Right cardiac atrium (tissue), 5 donors: ENCODE data around the gene NCOA3. TPM values are rescaled to one million over a fixed set of nuclear protein-coding genes. Genes with fewer than 3 reads are reported as not detected.

Source experiments
- ATAC-seq, 2 donors: fragments of 200-7000 bp; cut with Tn5 transposase; one replicate each; pipeline versions ENCODE4 v1.8.0 to v1.9.1; 2020; ENCODE audit warnings: moderate library complexity in 2 of 2, mild to moderate bottlenecking in 1 of 2
- DNase-seq, 3 donors: peaks; one replicate each; pipeline ENCODE4 v3.0.0-alpha.2; 2020
- H3K27ac ChIP-seq: one replicate; pipeline ENCODE4 v1.5.1; 2013; ENCODE audit warnings: mild to moderate bottlenecking, low read length, control low read depth, moderate library complexity
- H3K27me3 ChIP-seq: one replicate; pipeline ENCODE4 v1.6.1; 2013; ENCODE audit not compliant: control insufficient read depth, insufficient read depth
- H3K4me1 ChIP-seq: one replicate; pipeline ENCODE4 v1.6.1; 2013; ENCODE audit warnings: low read length; ENCODE audit not compliant: control insufficient read depth, insufficient read depth
- H3K4me3 ChIP-seq: one replicate; pipeline ENCODE4 v1.5.1; 2013; ENCODE audit warnings: low read length, control low read depth
- H3K9me3 ChIP-seq: one replicate; pipeline ENCODE4 v1.6.1; 2013; ENCODE audit warnings: low read length; ENCODE audit not compliant: control insufficient read depth
- whole genome bisulfite sequencing: extraction: QIAGEN DNeasy Blood & Tissue Kit; methylation state at CpG from one replicate; pipeline ENCODE4 v1.1.7; 2013; 5-methylcytosine and 5-hydroxymethylcytosine counted together
- intact Hi-C, 4 donors: fragments of 100-400 bp; cut with DNase I; formaldehyde crosslinking; loops; one replicate each; pipeline versions ENCODE4 v1.11.0 to v1.14.0; 2022 to 2023
- polyA plus RNA-seq: library from polyadenylated mRNA; stranded (reverse); fragments of 200-250 nt; gene quantifications from one replicate; pipeline ENCODE4 v1.2.3, GENCODE V29; 2013
- total RNA-seq, 4 donors: library from RNA; stranded (reverse); fragmentation: NEBNext Ultra II Directional; extraction: Animal tissue kit (Norgen Biotek cat#: 25700); gene quantifications; one replicate each; pipeline ENCODE4 v1.2.1, GENCODE V29; 2021
- donor health status: healthy with polysubstance abuse.
- donor health status: DM: no; HTN: yes; CAD: no.
- donor health status: DM: no; HTN: no; CAD: no.
- donor health status: DM: no; HTN: yes; CAD: no; lungs with severe emphysema.
- donor health status: DM: yes; HTN: yes; CAD: no.

NCOA3 gene
- total and polyA plus RNA-seq, 5 donors = 6.7 to 27.2 (median 21.8) TPM

GRCh38 chr20:47524015-47524784, 22.5 kb downstream of the NCOA3 start:
- Histone ChIP-seq H3K9me3 (no peaks in the 10 kb centered on the region), H3K27ac (no peak overlapping the region), H3K27me3 (no peaks in the 10 kb centered on the region), H3K4me3 (no peak overlapping the region), H3K4me1 (peaks cover 2% of the 10 kb centered on the region)
- ATAC-seq = no peak
- no peak for DNase-seq
- 47% methylated on average over 8 of the region's 8 CpGs for WGBS
- intact Hi-C loops = no loop called here

- H3K9me3 ChIP-seq = no peaks in the 10 kb centered on the region
- peaks cover 2% of the 10 kb centered on the region for H3K4me1 ChIP-seq
- ATAC-seq (no peak), DNase-seq (no peak)
- intact Hi-C loops = no loop called here
- H3K4me3 ChIP-seq = no peak overlapping the region
- no peak overlapping the region for H3K27ac ChIP-seq
- H3K27me3 ChIP-seq = no peaks in the 10 kb centered on the region
- WGBS = 97% methylated on average over 5 of the region's 5 CpGs
Observed at GRCh38 chr20:47527004-47527800, 25.5 kb downstream of the NCOA3 start.

DNA sequence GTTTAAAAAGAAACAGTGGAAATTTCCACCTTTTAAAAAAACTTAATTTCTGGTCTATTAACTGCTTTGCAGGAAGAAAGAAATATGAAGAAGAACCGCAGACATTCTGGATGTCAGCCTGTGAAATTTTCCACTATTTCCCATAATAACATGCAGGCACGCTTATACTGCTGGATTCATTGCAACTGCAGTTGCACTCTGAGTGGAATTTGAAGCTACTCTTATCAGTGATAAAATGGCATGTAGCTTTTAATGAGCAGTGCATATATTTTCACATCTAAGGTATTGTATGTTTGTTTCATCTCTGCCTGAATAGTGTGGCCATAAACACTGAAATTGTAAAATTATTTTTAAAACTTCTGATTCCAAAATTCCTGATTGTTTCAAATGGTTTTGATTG, 28.2 kb downstream of the NCOA3 start:
- Histone ChIP-seq H3K4me3 (no peak overlapping the region), H3K9me3 (no peaks in the 10 kb centered on the region), H3K4me1 (peaks cover 6% of the 10 kb centered on the region), H3K27me3 (no peaks in the 10 kb centered on the region), H3K27ac (no peak overlapping the region)
- intact Hi-C loops = no loop called here
- ATAC-seq (no peak), DNase-seq (no peak)
- WGBS = 41% methylated on average over 2 of the region's 2 CpGs

- DNase-seq (no peak), ATAC-seq (peak; percentile 47 to 54)
- intact Hi-C loops = no loop called here
Observed at GRCh38 chr20:47531458-47531857, 29.8 kb downstream of the NCOA3 start.

GRCh38 chr20:47532002-47532401, 30.3 kb downstream of the NCOA3 start:
- H3K4me3 ChIP-seq = no peak overlapping the region
- H3K27ac ChIP-seq = no peak overlapping the region
- no peaks in the 10 kb centered on the region for H3K9me3 ChIP-seq
- no peaks in the 10 kb centered on the region for H3K27me3 ChIP-seq
- ATAC-seq = no peak
- peaks cover 9% of the 10 kb centered on the region for H3K4me1 ChIP-seq
- DNase-seq = no peak
- WGBS = 92% methylated on average over 3 of the region's 3 CpGs
- intact Hi-C loops = no loop called here

More at GRCh38 chr20:47531458-47531857, 29.8 kb downstream of the NCOA3 start:
- peaks cover 9% of the 10 kb centered on the region for H3K4me1 ChIP-seq
- no peaks in the 10 kb centered on the region for H3K27me3 ChIP-seq
- H3K9me3 ChIP-seq = no peaks in the 10 kb centered on the region
- no peak overlapping the region for H3K27ac ChIP-seq
- 74% methylated on average over 1 of the region's 1 CpG for WGBS
- H3K4me3 ChIP-seq = no peak overlapping the region

GRCh38 chr20:47533518-47534062, 31.9 kb downstream of the NCOA3 start:
- WGBS = 90% methylated on average over 3 of the region's 3 CpGs
- ATAC-seq (no peak), DNase-seq (no peak)
- no peak overlapping the region for H3K27ac ChIP-seq
- H3K27me3 ChIP-seq = no peaks in the 10 kb centered on the region
- H3K9me3 ChIP-seq = no peaks in the 10 kb centered on the region
- H3K4me3 ChIP-seq = no peak overlapping the region
- peaks cover 9% of the 10 kb centered on the region for H3K4me1 ChIP-seq
- intact Hi-C loops = no loop called here

GRCh38 chr20:47534405-47534804, 32.7 kb downstream of the NCOA3 start:
- ATAC-seq (no peak), DNase-seq (no peak)
- peaks cover 9% of the 10 kb centered on the region for H3K4me1 ChIP-seq
- no peaks in the 10 kb centered on the region for H3K9me3 ChIP-seq
- H3K27ac ChIP-seq = no peak overlapping the region
- 93% methylated on average over 5 of the region's 5 CpGs for WGBS
- H3K27me3 ChIP-seq = no peaks in the 10 kb centered on the region
- intact Hi-C loops = no loop called here
- no peak overlapping the region for H3K4me3 ChIP-seq

- WGBS = 83% methylated on average over 8 of the region's 8 CpGs
- DNase-seq (no peak), ATAC-seq (no peak)
- intact Hi-C loops = no loop called here
- no peaks in the 10 kb centered on the region for H3K27me3 ChIP-seq
- no peak overlapping the region for H3K4me3 ChIP-seq
- no peak overlapping the region for H3K27ac ChIP-seq
- no peaks in the 10 kb centered on the region for H3K9me3 ChIP-seq
- peaks cover 10% of the 10 kb centered on the region for H3K4me1 ChIP-seq
Observed at GRCh38 chr20:47535088-47535487, 33.4 kb downstream of the NCOA3 start.

GRCh38 chr20:47535994-47536393, 34.3 kb downstream of the NCOA3 start:
- ATAC-seq (no peak), DNase-seq (no peak)
- no peaks in the 10 kb centered on the region for H3K9me3 ChIP-seq
- peaks cover 12% of the 10 kb centered on the region for H3K4me1 ChIP-seq
- no peak overlapping the region for H3K27ac ChIP-seq
- no peak overlapping the region for H3K4me3 ChIP-seq
- intact Hi-C loops = no loop called here
- no peaks in the 10 kb centered on the region for H3K27me3 ChIP-seq
- WGBS = 95% methylated on average over 6 of the region's 6 CpGs

GRCh38 chr20:47540443-47541354, 39.0 kb downstream of the NCOA3 start:
- intact Hi-C loops = no loop called here
- Histone ChIP-seq H3K27ac (no peak overlapping the region), H3K4me1 (peaks cover 17% of the 10 kb centered on the region), H3K4me3 (no peak overlapping the region), H3K9me3 (no peaks in the 10 kb centered on the region), H3K27me3 (no peaks in the 10 kb centered on the region)
- DNase-seq (no peak), ATAC-seq (no peak)
- 61% methylated on average over 5 of the region's 5 CpGs for WGBS
